Measurements from ENCODE around the gene SNX7.

The SNX7 gene

GRCh38 chr1:98781906-98782305 is 120.4 kb downstream of the SNX7 start:
- DNase-seq: no peak

- no peak for DNase-seq
Measured at GRCh38 chr1:98783821-98784220, 122.3 kb downstream of the SNX7 start.

DNA sequence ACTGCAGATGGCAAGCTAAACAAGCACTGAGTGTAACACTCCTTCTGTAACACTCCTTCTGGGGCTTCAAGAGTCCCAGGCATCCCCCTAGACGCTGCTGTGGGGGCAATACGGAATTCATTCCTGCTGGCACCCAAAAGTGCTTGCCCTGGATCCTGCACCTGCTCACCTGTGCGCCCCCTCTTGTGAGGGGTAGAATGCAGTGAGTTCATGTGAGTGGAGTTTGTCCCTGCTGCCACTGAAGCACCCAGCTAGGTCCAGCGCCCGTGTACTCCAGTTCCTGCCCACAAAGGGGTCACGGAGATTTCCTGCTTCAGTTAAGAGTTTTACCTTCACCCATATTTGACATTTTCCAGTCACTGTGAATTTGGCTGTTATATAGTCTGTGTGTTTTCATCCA is 130.0 kb downstream of the SNX7 start:
- no peak for DNase-seq

- no peak for DNase-seq
Measured at GRCh38 chr1:98792123-98792522, 130.6 kb downstream of the SNX7 start.

GRCh38 chr1:98793136-98793535 is 131.6 kb downstream of the SNX7 start:
- DNase-seq: no peak

- peak; percentile 80 for DNase-seq
Measured at GRCh38 chr1:98794196-98794886, 132.8 kb downstream of the SNX7 start.

DNA sequence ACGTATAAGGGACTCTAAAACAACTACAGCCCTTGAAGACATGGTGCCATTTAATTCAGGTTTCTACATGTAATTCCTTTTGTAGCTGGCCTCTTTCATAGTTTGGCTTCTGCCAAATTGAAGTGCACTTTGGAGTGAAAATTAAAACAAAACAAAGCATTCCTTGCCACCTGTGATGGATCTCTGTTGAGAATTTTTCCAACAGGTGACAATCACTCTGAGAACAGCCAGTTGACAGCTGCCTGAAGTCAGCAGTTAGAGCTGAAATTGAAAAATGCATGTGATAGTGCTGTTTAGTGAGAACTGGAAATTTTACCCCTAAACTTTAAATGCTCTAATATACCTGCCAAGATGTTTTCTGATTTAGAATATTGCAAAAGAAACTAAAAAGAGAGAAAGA is 134.5 kb downstream of the SNX7 start:
- no peak for DNase-seq

- peak; percentile 40 for DNase-seq
Measured at GRCh38 chr1:98797506-98797905, 136.0 kb downstream of the SNX7 start.
